Neural progenitor cell (in vitro differentiated cells): ENCODE results near the gene NLRP3. TPM values are rescaled to one million over a fixed set of nuclear protein-coding genes. Genes with fewer than 3 reads are reported as not detected.
"Not testable (repeated sequence)": the region's sequence is repeated elsewhere in the genome, so short reads cannot be mapped to it uniquely, and the experiment has no call there.

ENCODE experiments used
- DNase-seq: peaks from one replicate; pipeline ENCODE4 v3.0.0-alpha.2; 2016; ENCODE audit warnings: low spot score
- H2AFZ ChIP-seq: fragments of 200-600 bp; sonication (generic); replicated peaks from 2 replicates; pipeline ENCODE4 v1.6.1; 2016; ENCODE audit warnings: antibody characterized with exemption
- H3F3A ChIP-seq: fragments of 200-600 bp; sonication (generic); 2 replicates; pipeline ENCODE4 v1.6.1; 2016; ENCODE audit warnings: antibody characterized with exemption, low read depth
- H3K27ac ChIP-seq: fragments of 200-600 bp; sonication (generic); 2 replicates; pipeline ENCODE4 v1.5.1; 2016; ENCODE audit warnings: mild to moderate bottlenecking
- H3K27me3 ChIP-seq: fragments of 200-600 bp; sonication (generic); 2 replicates; pipeline ENCODE4 v1.6.1; 2016; ENCODE audit warnings: mild to moderate bottlenecking, moderate library complexity
- H3K36me3 ChIP-seq: fragments of 200-600 bp; sonication (generic); 2 replicates; pipeline ENCODE4 v1.5.1; 2016
- H3K4me1 ChIP-seq: fragments of 200-600 bp; sonication (generic); 2 replicates; pipeline ENCODE4 v1.6.1; 2016; ENCODE audit warnings: mixed run types
- H3K4me2 ChIP-seq: fragments of 200-600 bp; sonication (generic); 2 replicates; pipeline ENCODE4 v1.6.1; 2016
- H3K4me3 ChIP-seq: fragments of 200-600 bp; sonication (generic); 2 replicates; pipeline ENCODE4 v1.5.1; 2016
- H3K79me2 ChIP-seq: fragments of 200-600 bp; sonication (generic); 2 replicates; pipeline ENCODE4 v1.6.1; 2016; ENCODE audit warnings: low read depth
- H3K9ac ChIP-seq: fragments of 200-600 bp; sonication (generic); 2 replicates; pipeline ENCODE4 v1.6.1; 2016
- H3K9me3 ChIP-seq: fragments of 200-600 bp; sonication (generic); 2 replicates; pipeline ENCODE4 v1.5.1; 2016; ENCODE audit warnings: low read depth
- H4K20me1 ChIP-seq: fragments of 200-600 bp; sonication (generic); 2 replicates; pipeline ENCODE4 v1.6.1; 2016; ENCODE audit warnings: low read depth
- H3K27ac Mint-ChIP-seq: 3 replicates; pipeline ENCODE4 v1.8.0; 2021; ENCODE audit warnings: mixed read lengths
- H3K27me3 Mint-ChIP-seq: 2 replicates; pipeline ENCODE4 v1.8.0; 2022; ENCODE audit warnings: low read depth, mild to moderate bottlenecking, inconsistent platforms, moderate library complexity, mixed read lengths; ENCODE audit not compliant: insufficient read depth
- H3K36me3 Mint-ChIP-seq: 3 replicates; pipeline ENCODE4 v1.8.0; 2021; ENCODE audit warnings: mixed read lengths
- H3K4me1 Mint-ChIP-seq: 3 replicates; pipeline ENCODE4 v1.8.0; 2021; ENCODE audit warnings: mixed read lengths
- H3K4me3 Mint-ChIP-seq: 3 replicates; pipeline ENCODE4 v1.8.0; 2021; ENCODE audit warnings: mild to moderate bottlenecking, moderate library complexity, mixed read lengths
- H3K9me3 Mint-ChIP-seq: 3 replicates; pipeline ENCODE4 v1.8.0; 2020; ENCODE audit warnings: mixed read lengths
- CTCF ChIP-seq: fragments of 200-600 bp; sonication (generic); IDR thresholded peaks from 2 replicates; pipeline ENCODE4 v1.5.1; 2017; ENCODE audit warnings: antibody characterized with exemption, mild to moderate bottlenecking
- EZH2 ChIP-seq: fragments of 200-600 bp; sonication (generic); IDR thresholded peaks from 2 replicates; pipeline ENCODE4 v1.6.1; 2017; ENCODE audit warnings: antibody characterized with exemption, mild to moderate bottlenecking, moderate library complexity
- EZH2phosphoT487 ChIP-seq: fragments of 200-600 bp; sonication (generic); IDR thresholded peaks from 2 replicates; pipeline ENCODE4 v1.6.1; 2017; ENCODE audit warnings: antibody characterized with exemption
- total RNA-seq: library from RNA; depleted of rRNA; stranded (reverse); fragments of >200 nt; gene quantifications from 2 replicates; pipeline ENCODE4 v1.2.3, GENCODE V29; 2015; ENCODE audit warnings: low replicate concordance

Gene NLRP3
- total RNA-seq, 1 donor from 2014 or later, result 2.6 TPM

GRCh38 chr1:247472035-247472434, 56.1 kb downstream of the NLRP3 start:
- no peaks in the 10 kb centered on the region for H4K20me1 ChIP-seq
- H3K36me3 Mint-ChIP-seq, result no peaks in the 10 kb centered on the region
- H3K27me3 ChIP-seq, result no peaks in the 10 kb centered on the region
- no peak overlapping the region for H3K4me3 ChIP-seq
- H3F3A ChIP-seq, result no peaks in the 10 kb centered on the region
- no peaks in the 10 kb centered on the region for H3K36me3 ChIP-seq
- peaks cover 7% of the 10 kb centered on the region for H3K4me1 ChIP-seq
- no peak overlapping the region for H3K4me3 Mint-ChIP-seq
- H3K27ac ChIP-seq, result no peak overlapping the region
- no peak overlapping the region for H2AFZ ChIP-seq
- no peaks in the 10 kb centered on the region for H3K9me3 ChIP-seq
- H3K4me2 ChIP-seq, result no peak overlapping the region
- no peak for TF ChIP-seq EZH2
- TF ChIP-seq CTCF, result no peak
- TF ChIP-seq EZH2phosphoT487, result no peak
- no peak overlapping the region for H3K9ac ChIP-seq
- no peaks in the 10 kb centered on the region for H3K79me2 ChIP-seq
- no peak overlapping the region for H3K27ac Mint-ChIP-seq
- peaks cover 16% of the 10 kb centered on the region for H3K4me1 Mint-ChIP-seq
- H3K9me3 Mint-ChIP-seq, result peaks cover 16% of the 10 kb centered on the region
- H3K27me3 Mint-ChIP-seq, result peaks cover 2% of the 10 kb centered on the region
- no peak for DNase-seq

GRCh38 chr1:247474367-247474766, 58.4 kb downstream of the NLRP3 start:
- H3K9me3 ChIP-seq, result no peaks in the 10 kb centered on the region
- H3K36me3 Mint-ChIP-seq, result no peaks in the 10 kb centered on the region
- H3K4me1 Mint-ChIP-seq, result peaks cover 6% of the 10 kb centered on the region
- peaks cover 16% of the 10 kb centered on the region for H3K9me3 Mint-ChIP-seq
- H4K20me1 ChIP-seq, result no peaks in the 10 kb centered on the region
- peaks cover 2% of the 10 kb centered on the region for H3K27me3 Mint-ChIP-seq
- no peaks in the 10 kb centered on the region for H3F3A ChIP-seq
- no peak for DNase-seq
- no peak overlapping the region for H3K4me3 Mint-ChIP-seq
- no peak for TF ChIP-seq EZH2phosphoT487
- TF ChIP-seq EZH2, result no peak
- no peak for TF ChIP-seq CTCF
- no peaks in the 10 kb centered on the region for H3K36me3 ChIP-seq
- no peak overlapping the region for H2AFZ ChIP-seq
- no peak overlapping the region for H3K27ac Mint-ChIP-seq
- no peak overlapping the region for H3K4me3 ChIP-seq
- H3K27me3 ChIP-seq, result no peaks in the 10 kb centered on the region
- H3K9ac ChIP-seq, result no peak overlapping the region
- H3K79me2 ChIP-seq, result no peaks in the 10 kb centered on the region
- no peaks in the 10 kb centered on the region for H3K4me1 ChIP-seq
- H3K4me2 ChIP-seq, result no peak overlapping the region
- H3K27ac ChIP-seq, result no peak overlapping the region

GRCh38 chr1:247475793-247476192, 59.8 kb downstream of the NLRP3 start:
- H3K9me3 Mint-ChIP-seq, result peaks cover 16% of the 10 kb centered on the region
- Histone ChIP-seq H3K9me3 (no peaks in the 10 kb centered on the region), H3K27me3 (no peaks in the 10 kb centered on the region), H3K79me2 (no peaks in the 10 kb centered on the region), H3F3A (no peaks in the 10 kb centered on the region), H3K9ac (no peak overlapping the region), H4K20me1 (no peaks in the 10 kb centered on the region), H3K27ac (no peak overlapping the region), H3K36me3 (no peaks in the 10 kb centered on the region), H2AFZ (no peak overlapping the region), H3K4me1 (no peaks in the 10 kb centered on the region), H3K4me2 (no peak overlapping the region), H3K4me3 (no peak overlapping the region)
- TF ChIP-seq EZH2 (no peak), CTCF (no peak), EZH2phosphoT487 (no peak)
- DNase-seq, result no peak
- no peak overlapping the region for H3K4me3 Mint-ChIP-seq
- H3K27me3 Mint-ChIP-seq, result peaks cover 2% of the 10 kb centered on the region
- H3K4me1 Mint-ChIP-seq, result peaks cover 6% of the 10 kb centered on the region
- no peak overlapping the region for H3K27ac Mint-ChIP-seq
- no peaks in the 10 kb centered on the region for H3K36me3 Mint-ChIP-seq

GRCh38 chr1:247476328-247477058, 60.5 kb downstream of the NLRP3 start:
- H3K36me3 Mint-ChIP-seq, H3K27ac ChIP-seq, H3K27me3 Mint-ChIP-seq, H3K79me2 ChIP-seq, DNase-seq, H3F3A ChIP-seq, H3K4me1 Mint-ChIP-seq, H2AFZ ChIP-seq, H3K9ac ChIP-seq, H3K9me3 ChIP-seq, H3K4me3 Mint-ChIP-seq, H3K4me2 ChIP-seq, H4K20me1 ChIP-seq, H3K36me3 ChIP-seq, H3K27ac Mint-ChIP-seq, H3K4me1 ChIP-seq, H3K4me3 ChIP-seq, H3K27me3 ChIP-seq: not testable (repeated sequence)
- peaks cover 16% of the 10 kb centered on the region for H3K9me3 Mint-ChIP-seq
